Stimulated activated CD4-positive, alpha-beta T cell treated with anti-CD3 and anti-CD28 coated beads, Interleukin-2, amount 100 ng/mL, for 4 hours (primary cell): ENCODE results near the gene SLC2A9.

Experiments used
- DNase-seq: peaks from one replicate; pipeline ENCODE4 v3.0.0-alpha.2; 2020; ENCODE audit warnings: low read depth

The SLC2A9 gene

GRCh38 chr4:10020871-10021652 is at the start of gene SLC2A9:
Gene SLC2A9, minus strand, starts transcription at chr4:10021497. Its CDS starts 68 bp downstream, at chr4:10021429.
- DNase-seq = no peak

DNA sequence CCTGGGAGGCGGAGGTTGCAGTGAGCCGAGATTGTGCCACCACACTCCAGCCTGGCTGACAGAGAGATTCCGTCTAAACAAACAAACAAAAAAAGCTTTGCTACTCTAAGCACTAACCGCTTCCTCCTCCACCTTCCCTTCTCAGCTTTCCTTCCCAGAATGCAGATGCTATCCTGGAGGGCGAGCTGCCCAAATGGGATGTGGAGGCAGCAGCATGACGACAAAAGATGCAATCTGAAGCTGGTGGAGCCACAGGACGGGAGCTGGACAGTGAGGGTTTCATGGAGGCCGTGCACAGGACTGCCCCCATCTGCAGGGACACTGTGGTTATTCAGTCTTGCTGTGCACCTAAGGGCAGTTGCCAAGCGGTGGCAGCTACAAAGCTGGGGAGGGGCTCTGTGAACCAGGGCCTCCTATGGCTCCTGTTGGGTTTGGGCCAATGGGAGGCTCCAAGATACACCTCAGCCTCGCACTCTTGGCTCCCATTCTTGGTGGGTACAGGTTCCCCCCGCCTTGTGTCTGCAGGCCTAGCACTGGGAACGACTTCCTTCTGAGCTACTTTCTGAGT is 47.9 kb upstream of the SLC2A9 start:
- DNase-seq = no peak

DNA sequence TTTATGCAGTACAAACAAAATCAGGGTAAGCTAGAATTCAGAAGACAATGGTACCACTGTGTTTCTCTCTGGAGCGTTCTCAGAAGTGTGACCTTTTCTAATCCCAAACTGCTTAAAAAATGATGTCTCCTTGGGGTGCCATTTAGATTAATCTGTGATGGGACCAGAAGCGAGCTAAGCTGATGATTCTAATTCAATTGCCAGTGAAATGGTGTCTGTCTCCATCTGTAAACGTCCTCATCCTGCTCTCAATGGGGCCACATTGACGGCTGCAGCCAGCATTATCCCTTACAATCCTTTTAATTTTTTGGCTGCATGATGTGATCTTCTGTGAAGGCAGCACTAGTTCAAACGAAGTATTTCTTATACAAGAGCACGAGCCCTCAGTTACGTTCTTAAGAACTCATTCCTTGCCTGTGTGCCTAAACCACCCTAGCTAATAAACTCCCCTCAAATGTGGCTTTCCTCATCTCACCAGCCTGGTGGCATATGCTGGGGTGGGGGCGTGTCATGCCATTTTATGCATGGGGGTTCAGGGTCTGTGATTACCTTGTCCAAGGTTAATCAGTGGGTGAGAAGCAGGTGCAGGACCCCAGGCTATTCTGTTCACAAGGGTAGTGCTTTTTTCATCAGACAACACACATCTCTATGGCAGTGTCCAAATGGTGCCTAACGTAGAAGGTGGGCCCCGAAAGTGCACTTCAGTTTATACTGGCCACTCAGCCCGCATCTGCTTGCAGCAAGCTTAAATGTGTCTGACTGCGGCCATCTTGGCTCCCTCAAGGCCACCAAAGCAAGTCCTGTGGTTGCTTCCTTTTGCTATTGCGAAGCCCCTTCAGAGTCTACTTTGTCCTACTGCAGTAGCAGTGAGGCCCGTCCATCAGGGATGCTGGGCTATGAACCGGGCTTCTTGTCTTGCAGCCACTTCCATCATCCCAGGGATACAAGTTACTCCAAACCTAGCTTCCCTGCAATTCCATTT is 45.7 kb upstream of the SLC2A9 start:
- DNase-seq = no peak

DNA sequence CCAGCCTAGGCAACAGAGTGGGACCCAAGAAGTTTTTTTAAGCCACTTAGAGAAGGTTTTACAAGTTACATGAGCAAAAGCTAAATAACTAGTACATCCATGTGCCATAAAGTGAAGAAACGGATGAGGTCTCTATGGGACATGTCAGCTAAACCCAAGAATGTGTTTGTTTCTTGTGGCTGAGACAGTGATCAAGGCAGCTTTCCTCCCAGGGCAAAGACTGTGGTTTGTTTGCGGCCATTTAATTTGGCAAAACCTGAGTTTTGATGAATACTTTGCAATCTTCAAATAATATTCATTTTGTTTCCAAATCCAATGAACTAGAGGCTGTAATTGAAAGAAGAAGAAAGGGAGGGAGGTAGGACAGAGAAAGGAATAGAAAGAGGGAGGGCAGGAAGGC is 44.9 kb upstream of the SLC2A9 start:
- no peak for DNase-seq

- no peak for DNase-seq
Measured at GRCh38 chr4:10063544-10064300, 42.4 kb upstream of the SLC2A9 start.

- DNase-seq = no peak
Measured at GRCh38 chr4:10061650-10062415, 40.5 kb upstream of the SLC2A9 start.

DNA sequence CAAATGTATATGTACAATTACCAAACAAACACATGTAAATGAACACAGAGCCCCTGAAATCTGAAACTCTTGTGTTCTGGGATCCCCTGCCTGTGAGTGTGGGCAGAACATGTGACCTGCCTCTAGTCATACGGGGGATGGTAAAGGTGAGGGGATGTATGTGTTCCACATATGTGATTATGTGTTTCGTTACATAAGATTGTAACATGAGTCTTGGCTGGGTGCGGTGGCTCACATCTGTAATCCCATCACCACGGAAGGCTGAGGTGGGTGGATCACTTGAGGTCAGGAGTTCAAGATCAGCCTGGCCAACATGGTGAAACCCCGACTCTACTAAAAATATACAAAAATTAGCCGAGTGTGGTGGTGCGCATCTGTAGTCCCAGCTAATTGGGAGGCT is 37.1 kb upstream of the SLC2A9 start:
- DNase-seq = no peak

DNA sequence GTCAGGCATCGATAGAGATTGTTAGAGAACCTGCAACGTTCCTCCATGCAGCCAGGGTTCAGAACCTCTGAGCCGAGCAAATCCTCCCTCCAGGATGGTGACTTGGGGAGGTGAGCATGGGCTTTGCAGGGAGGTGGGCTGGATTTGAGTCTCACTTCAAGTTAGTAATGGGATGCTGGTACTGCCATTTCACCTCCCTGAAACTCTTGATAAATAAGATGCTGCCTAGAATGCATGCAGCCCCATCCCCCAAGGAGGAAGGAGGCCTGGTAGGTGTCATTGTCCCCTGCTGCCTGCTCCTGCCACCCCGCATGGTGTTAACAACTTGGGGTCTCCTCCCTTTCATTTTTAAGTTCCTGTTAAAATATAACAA is 35.7 kb upstream of the SLC2A9 start:
- DNase-seq = no peak

DNA sequence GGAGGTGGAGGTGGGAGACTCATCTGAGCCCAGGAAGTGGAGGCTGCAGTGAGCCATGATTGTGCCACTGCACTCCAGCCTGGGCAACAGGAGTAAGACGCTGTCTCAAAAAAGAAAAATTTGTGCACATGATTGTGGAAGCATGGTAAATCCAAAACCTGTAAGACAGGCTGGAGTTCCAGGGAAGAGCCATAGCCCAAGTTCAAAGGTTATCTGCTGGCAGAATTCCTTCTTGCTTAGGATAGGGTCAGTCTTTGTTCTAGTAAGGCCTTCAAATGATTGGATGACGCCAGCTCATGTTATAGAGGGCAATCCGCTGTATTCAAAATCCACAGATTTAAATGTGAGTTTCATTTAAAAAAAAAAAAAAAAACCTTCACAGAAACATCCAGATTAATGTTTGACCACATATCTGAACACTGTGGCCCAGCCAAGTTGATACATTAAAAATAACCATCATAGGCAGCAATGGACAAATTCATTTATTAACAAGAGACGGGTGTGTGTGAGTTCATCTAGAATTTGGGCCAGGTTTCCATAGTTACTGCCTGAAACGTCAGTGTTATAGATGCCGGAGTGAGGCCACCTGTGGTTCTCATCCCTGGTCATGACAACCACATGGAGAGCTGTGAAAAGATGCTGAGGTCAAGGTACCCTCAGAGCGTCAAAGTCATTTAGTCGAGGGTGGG is 35.2 kb upstream of the SLC2A9 start:
- DNase-seq = no peak

- no peak for DNase-seq
Measured at GRCh38 chr4:10055871-10056270, 34.6 kb upstream of the SLC2A9 start.

- DNase-seq = no peak
Measured at GRCh38 chr4:10054571-10055041, 33.3 kb upstream of the SLC2A9 start.

DNA sequence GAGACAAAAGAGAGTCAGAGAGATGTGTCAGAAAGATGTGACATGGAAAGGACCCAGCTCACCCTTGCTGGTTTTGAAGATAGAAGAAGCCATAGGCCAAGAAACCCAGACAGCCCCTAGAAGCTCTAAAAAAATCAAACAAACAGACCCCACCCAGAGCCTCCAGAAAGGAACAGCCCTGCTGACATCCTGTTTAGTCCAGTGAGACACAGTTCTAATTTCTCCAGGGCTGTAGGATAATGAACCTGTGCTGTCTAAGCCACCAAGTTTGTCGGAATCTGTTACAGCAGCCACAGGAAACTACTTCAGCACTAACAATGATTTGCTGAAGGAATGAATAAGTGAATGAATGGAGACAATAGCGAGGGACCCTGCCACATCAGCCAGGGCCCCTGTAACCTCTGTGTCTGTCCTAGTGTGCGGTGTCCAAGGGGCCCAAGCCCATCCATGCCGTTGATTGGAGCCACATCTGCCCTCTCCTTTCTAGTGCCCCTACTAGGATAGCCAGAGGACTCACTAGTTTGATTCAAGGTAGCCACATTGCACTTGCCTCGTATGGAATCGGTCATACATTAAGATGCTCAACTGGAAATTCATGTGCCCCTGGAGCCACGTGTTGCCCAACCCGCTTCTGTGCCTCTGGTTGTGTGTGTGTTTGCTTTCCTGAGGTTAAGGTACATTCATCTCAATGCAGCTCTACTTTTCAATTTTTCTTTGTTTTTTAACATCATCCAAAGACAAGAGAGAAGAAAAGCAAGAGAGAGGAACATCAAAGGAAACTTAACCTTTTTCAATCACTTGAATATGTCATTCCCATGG is 32.5 kb upstream of the SLC2A9 start:
- no peak for DNase-seq

- DNase-seq = no peak
Measured at GRCh38 chr4:10051517-10052135, 30.3 kb upstream of the SLC2A9 start.

DNA sequence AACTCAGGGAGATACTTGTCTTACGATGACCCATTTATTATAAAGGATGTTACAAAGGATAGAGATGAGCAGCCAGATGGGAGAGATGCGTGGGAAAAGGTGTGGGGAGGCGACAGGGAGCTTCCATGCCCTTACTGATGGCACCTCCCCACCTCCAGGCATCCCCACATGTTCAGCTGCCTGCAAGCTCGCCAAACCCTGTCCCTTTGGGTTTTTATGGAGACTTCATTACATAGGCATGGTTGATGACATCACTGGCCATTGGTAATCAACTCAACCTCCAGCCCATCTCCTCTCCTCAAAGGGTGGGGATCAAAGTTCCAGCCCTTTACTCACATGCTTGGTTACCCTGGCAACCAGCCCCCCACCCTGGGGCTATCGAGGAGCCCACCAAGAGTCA is 29.4 kb upstream of the SLC2A9 start:
- DNase-seq = no peak

- DNase-seq = no peak
Measured at GRCh38 chr4:10050261-10050661, 29.0 kb upstream of the SLC2A9 start.

- no peak for DNase-seq
Measured at GRCh38 chr4:10048941-10049697, 27.8 kb upstream of the SLC2A9 start.

- no peak for DNase-seq
Measured at GRCh38 chr4:10047967-10048366, 26.7 kb upstream of the SLC2A9 start.

GRCh38 chr4:10046471-10046870 is 25.2 kb upstream of the SLC2A9 start:
- no peak for DNase-seq
